Gastrocnemius medialis (tissue), 4 donors: Measurements from ENCODE around the gene KRT77. TPM values are rescaled to one million over a fixed set of nuclear protein-coding genes. Genes with fewer than 3 reads are reported as not detected.

ENCODE experiments used
- ATAC-seq, 2 donors: fragments of 150-250 bp; one replicate each; pipeline ENCODE4 v1.9.1; 2016
- DNase-seq, 2 donors: peaks; one replicate each; pipeline ENCODE4 v3.0.0-alpha.2; 2019
- H3K27ac ChIP-seq, 4 donors: fragments of 200-600 bp; sonication (generic); 1 replicate in 1 of 4; 2 replicates in 3 of 4; pipeline ENCODE4 v1.5.1; 2016 to 2018; ENCODE audit warnings: mild to moderate bottlenecking in 2 of 4, moderate library complexity in 1 of 4
- H3K27me3 ChIP-seq, 3 donors: fragments of 200-600 bp; sonication (generic) in 2 of 3; 1 replicate in 1 of 3; 2 replicates in 2 of 3; pipeline versions ENCODE4 v1.5.1 to v1.6.0; 2016 to 2019; ENCODE audit warnings: mild to moderate bottlenecking in 1 of 3, moderate library complexity in 1 of 3
- H3K36me3 ChIP-seq, 2 donors: fragments of 200-600 bp; sonication (generic) in 1 of 2; one replicate each; pipeline ENCODE4 v1.5.1; 2017 to 2018
- H3K4me1 ChIP-seq, 2 donors: fragments of 200-600 bp; sonication (generic) in 1 of 2; one replicate each; pipeline ENCODE4 v1.5.1; 2016 to 2017; ENCODE audit warnings: mild to moderate bottlenecking in 2 of 2
- H3K4me3 ChIP-seq, 4 donors: fragments of 200-600 bp; sonication (generic) in 3 of 4; 1 replicate in 1 of 4; 2 replicates in 3 of 4; pipeline ENCODE4 v1.5.1; 2016 to 2019; ENCODE audit warnings: mild to moderate bottlenecking in 2 of 4
- H3K9me3 ChIP-seq, 3 donors: fragments of 200-600 bp; sonication (generic) in 2 of 3; 1 replicate in 1 of 3; 2 replicates in 2 of 3; pipeline ENCODE4 v1.5.1; 2016 to 2019
- CTCF ChIP-seq, 5 experiments: fragments of 450-650 bp in 3 of 5; fragments of 200-600 bp in 2 of 5; sonication (generic) in 2 of 5; IDR thresholded peaks in 4 of 5; conservative IDR thresholded peaks in 1 of 5; 1 replicate in 4 of 5; 2 replicates in 1 of 5; pipeline ENCODE4 v1.5.1; 2016 to 2019; ENCODE audit warnings: antibody characterized with exemption in 5 of 5, mild to moderate bottlenecking in 3 of 5, moderate library complexity in 3 of 5
- POLR2A ChIP-seq, 2 donors: fragments of 450-650 bp; IDR thresholded peaks; one replicate each; pipeline ENCODE4 v1.6.1; 2017; ENCODE audit warnings: antibody characterized with exemption in 2 of 2, mild to moderate bottlenecking in 2 of 2, moderate library complexity in 2 of 2
- in situ Hi-C, 4 donors: fragments of 200-750 bp; cut with MboI; loops; one replicate each; pipeline versions ENCODE4 v1.15.0 to v1.8.0; 2017; ENCODE audit warnings: low sequenced_read_pairs in 4 of 4
- intact Hi-C: fragments of 100-400 bp; cut with DNase I; formaldehyde crosslinking; loops from one replicate; pipeline ENCODE4 v1.15.1; 2023; ENCODE audit warnings: low total_unique reads
- total RNA-seq, 4 donors: library from RNA; depleted of rRNA; stranded (reverse); fragments of >200 nt; gene quantifications; one replicate each; pipeline versions ENCODE4 v1.1.0 to v1.2.3, GENCODE V29; 2016

The KRT77 gene
- total RNA-seq, 4 donors from 2014 or later, result not detected

GRCh38 chr12:52708010-52708409, 4.7 kb upstream of the KRT77 start:
- no peaks in the 10 kb centered on the region for H3K9me3 ChIP-seq
- no peaks in the 10 kb centered on the region for H3K4me1 ChIP-seq
- no peak overlapping the region for H3K4me3 ChIP-seq
- peaks cover 5 to 9% (median 6%) of the 10 kb centered on the region in 3 donors for H3K27me3 ChIP-seq
- TF ChIP-seq CTCF (IDR thresholded peaks at IDR 0.05 in 4 of 5, conservative IDR thresholded peaks at IDR 0.05 in 1 of 5) (no peak), POLR2A (IDR thresholded peaks at IDR 0.05) (no peak)
- H3K27ac ChIP-seq, result no peak overlapping the region
- no peak for ATAC-seq
- intact Hi-C loops, result no loop called here
- H3K36me3 ChIP-seq, result no peaks in the 10 kb centered on the region
- no peak for DNase-seq
- in situ Hi-C loops, result no loop called here

- intact Hi-C loops, result no loop called here
- no peak overlapping the region for H3K4me3 ChIP-seq
- H3K27ac ChIP-seq, result no peak overlapping the region
- H3K27me3 ChIP-seq, result peaks cover 0 to 2% (median 0%) of the 10 kb centered on the region in 3 donors
- no peak for DNase-seq
- ATAC-seq, result no peak
- in situ Hi-C loops, result no loop called here
- H3K36me3 ChIP-seq, result no peaks in the 10 kb centered on the region
- TF ChIP-seq CTCF (IDR thresholded peaks at IDR 0.05 in 4 of 5, conservative IDR thresholded peaks at IDR 0.05 in 1 of 5) (no peak), POLR2A (IDR thresholded peaks at IDR 0.05) (no peak)
- no peaks in the 10 kb centered on the region for H3K9me3 ChIP-seq
- H3K4me1 ChIP-seq, result no peaks in the 10 kb centered on the region
These were observed 1.1 kb upstream of the KRT77 start for GRCh38 chr12:52704464-52704863.

- Histone ChIP-seq H3K27me3 (peaks cover 0 to 2% (median 0%) of the 10 kb centered on the region in 3 donors), H3K36me3 (no peaks in the 10 kb centered on the region), H3K27ac (no peak overlapping the region), H3K4me3 (no peak overlapping the region), H3K4me1 (no peaks in the 10 kb centered on the region), H3K9me3 (no peaks in the 10 kb centered on the region)
- no peak for TF ChIP-seq POLR2A (IDR thresholded peaks at IDR 0.05)
- no peak for TF ChIP-seq CTCF (IDR thresholded peaks at IDR 0.05 in 4 of 5, conservative IDR thresholded peaks at IDR 0.05 in 1 of 5)
- in situ Hi-C loops, result no loop called here
- ATAC-seq (no peak), DNase-seq (no peak)
- intact Hi-C loops, result no loop called here
These were observed 554 bp upstream of the KRT77 start for GRCh38 chr12:52703878-52704277.

GRCh38 chr12:52702338-52702737, 986 bp downstream of the KRT77 start:
- intact Hi-C loops, result no loop called here
- H3K36me3 ChIP-seq, result no peaks in the 10 kb centered on the region
- peaks cover 0 to 2% (median 0%) of the 10 kb centered on the region in 3 donors for H3K27me3 ChIP-seq
- H3K9me3 ChIP-seq, result no peaks in the 10 kb centered on the region
- H3K4me1 ChIP-seq, result no peaks in the 10 kb centered on the region
- TF ChIP-seq POLR2A (IDR thresholded peaks at IDR 0.05) (no peak), CTCF (IDR thresholded peaks at IDR 0.05 in 4 of 5, conservative IDR thresholded peaks at IDR 0.05 in 1 of 5) (no peak)
- in situ Hi-C loops, result no loop called here
- H3K4me3 ChIP-seq, result no peak overlapping the region
- ATAC-seq (no peak), DNase-seq (no peak)
- H3K27ac ChIP-seq, result no peak overlapping the region

- peaks cover 0 to 3% (median 3%) of the 10 kb centered on the region in 3 donors for H3K27me3 ChIP-seq
- ATAC-seq, result no peak
- in situ Hi-C loops (no loop called here), intact Hi-C loops (no loop called here)
- H3K36me3 ChIP-seq, result no peaks in the 10 kb centered on the region
- H3K9me3 ChIP-seq, result no peaks in the 10 kb centered on the region
- no peak for DNase-seq
- H3K4me3 ChIP-seq, result no peak overlapping the region
- no peak for TF ChIP-seq CTCF (IDR thresholded peaks at IDR 0.05 in 4 of 5, conservative IDR thresholded peaks at IDR 0.05 in 1 of 5)
- TF ChIP-seq POLR2A (IDR thresholded peaks at IDR 0.05), result no peak
- H3K27ac ChIP-seq, result no peak overlapping the region
- H3K4me1 ChIP-seq, result no peaks in the 10 kb centered on the region
These were observed 2.0 kb downstream of the KRT77 start for GRCh38 chr12:52701281-52701680.
